T-cell (primary cell): ENCODE measurements around the gene DAP3. TPM values are rescaled to one million over a fixed set of nuclear protein-coding genes. Genes with fewer than 3 reads are reported as not detected.
"Not testable (repeated sequence)": the region's sequence is repeated elsewhere in the genome, so short reads cannot be mapped to it uniquely, and the experiment has no call there.

Experiments used
- ATAC-seq, 4 experiments: fragments of 200-7000 bp in 3 of 4; fragments of 150-1000 bp in 1 of 4; cut with Tn5 transposase; replicated peaks in 1 of 4; 1 replicate in 3 of 4; 2 replicates in 1 of 4; pipeline ENCODE4 v1.10.0; 2021; ENCODE audit warnings: moderate library complexity in 3 of 4, mild to moderate bottlenecking in 2 of 4, moderate number of reproducible peaks in 1 of 4
- CTCF ChIA-PET, 2 donors: fragments of 300-600 bp; sonication (Branson Sonifier 250); formaldehyde crosslinking; loops; one replicate each; lab custom pipeline; 2022; ENCODE audit warnings: antibody characterized with exemption in 2 of 2; lab: Charles Lee
- POLR2A ChIA-PET, 2 donors: fragments of 300-600 bp; sonication (Branson Sonifier 250); formaldehyde crosslinking; loops; one replicate each; lab custom pipeline; 2022; ENCODE audit warnings: antibody characterized with exemption in 2 of 2; lab: Charles Lee
- DNase-seq, 35 experiments: peaks; one replicate each; pipeline versions ENCODE4 v3.0.0 to v3.0.0-alpha.2; 2013 to 2023
- H3K27ac ChIP-seq: one replicate; pipeline ENCODE4 v1.5.1; 2013; ENCODE audit warnings: low read length
- H3K27me3 ChIP-seq, 2 experiments: replicated peaks in 1 of 2; 1 replicate in 1 of 2; 2 replicates in 1 of 2; pipeline versions ENCODE4 v1.6.1 to v1.7.0; 2013; ENCODE audit warnings: low read length in 1 of 2, mixed read lengths in 1 of 2; ENCODE audit not compliant: control insufficient read depth in 2 of 2, insufficient read depth in 2 of 2; ENCODE audit errors: extremely low read depth in 1 of 2
- H3K36me3 ChIP-seq, 2 donors: 1 replicate in 1 of 2; 2 replicates in 1 of 2; pipeline versions ENCODE4 v1.6.1 to v1.7.0; 2013; ENCODE audit warnings: low read length in 1 of 2; ENCODE audit not compliant: control insufficient read depth in 2 of 2, insufficient read depth in 1 of 2; ENCODE audit errors: extremely low read depth in 1 of 2
- H3K4me1 ChIP-seq, 2 experiments: 1 replicate in 1 of 2; 2 replicates in 1 of 2; pipeline versions ENCODE4 v1.6.1 to v1.7.0; 2013; ENCODE audit warnings: low read length in 2 of 2, mixed read lengths in 1 of 2; ENCODE audit not compliant: insufficient read depth in 2 of 2, control insufficient read depth in 1 of 2; ENCODE audit errors: extremely low read depth in 1 of 2
- H3K4me3 ChIP-seq, 2 donors: 1 replicate in 1 of 2; 2 replicates in 1 of 2; pipeline versions ENCODE4 v1.5.1 to v1.7.0; 2013; ENCODE audit warnings: mild to moderate bottlenecking in 2 of 2, low read length in 1 of 2, moderate library complexity in 1 of 2; ENCODE audit not compliant: control insufficient read depth in 1 of 2; ENCODE audit errors: extremely low read depth in 1 of 2
- H3K9me3 ChIP-seq: 2 replicates; pipeline ENCODE4 v1.7.0; 2013
- H3K27ac Mint-ChIP-seq, 2 donors: one replicate each; pipeline ENCODE4 v1.8.0; 2020 to 2021; ENCODE audit warnings: mild to moderate bottlenecking in 2 of 2, mixed read lengths in 2 of 2
- H3K27me3 Mint-ChIP-seq, 2 donors: one replicate each; pipeline ENCODE4 v1.8.0; 2021 to 2022; ENCODE audit warnings: mixed read lengths in 2 of 2
- H3K36me3 Mint-ChIP-seq: one replicate; pipeline ENCODE4 v1.8.0; 2021; ENCODE audit warnings: mixed read lengths
- H3K4me1 Mint-ChIP-seq, 3 donors: one replicate each; pipeline ENCODE4 v1.8.0; 2020 to 2022; ENCODE audit warnings: mixed read lengths in 3 of 3, mild to moderate bottlenecking in 1 of 3
- H3K4me3 Mint-ChIP-seq, 3 donors: one replicate each; pipeline ENCODE4 v1.8.0; 2020 to 2022; ENCODE audit warnings: mild to moderate bottlenecking in 3 of 3, mixed read lengths in 3 of 3, moderate library complexity in 3 of 3
- H3K9me3 Mint-ChIP-seq, 3 donors: one replicate each; pipeline ENCODE4 v1.8.0; 2020 to 2022; ENCODE audit warnings: mixed read lengths in 3 of 3
- WGBS: methylation state at CpG from one replicate; pipeline ENCODE4 v1.1.5; 2013; ENCODE audit warnings: missing lambda C conversion rate; ENCODE audit not compliant: insufficient coverage; 5-methylcytosine and 5-hydroxymethylcytosine counted together
- total RNA-seq, 35 experiments: library from RNA in 6 of 35; stranded (reverse) in 6 of 35; fragments of 120-200 nt in 1 of 35; gene quantifications; one replicate each; pipeline versions ENCODE4 v1.2.1 to v1.2.4 and lab custom pipeline; 2013 to 2026

Gene DAP3
- total RNA-seq, 5 donors from 2014 or later (not counting 1 experiment from before 2014, with no cell fraction given), result 112 to 140 (median 133) TPM

- peaks cover 62 to 66% (median 63%) of the 10 kb centered on the region in 3 donors for H3K4me1 Mint-ChIP-seq
These were observed 9.6 kb downstream of the DAP3 start for GRCh38 chr1:155698382-155699038.

GRCh38 chr1:155699062-155699461, 10.2 kb downstream of the DAP3 start:
- H3K27me3 ChIP-seq, H3K27ac ChIP-seq, POLR2A ChIA-PET, DNase-seq, H3K9me3 Mint-ChIP-seq, H3K36me3 ChIP-seq, H3K4me1 ChIP-seq, H3K27ac Mint-ChIP-seq, H3K4me3 ChIP-seq, ATAC-seq, H3K9me3 ChIP-seq, H3K27me3 Mint-ChIP-seq, H3K4me3 Mint-ChIP-seq: not testable (repeated sequence)
- CTCF ChIA-PET, result interaction anchor here in 1 of 2 donors (0.6 kb wide), 1 partner anchor 16 kb away, joined by 3 read pairs; no protein-coding TSS in a partner anchor
- Mint-ChIP-seq H3K4me1 (peaks cover 60 to 70% (median 62%) of the 10 kb centered on the region in 3 donors), H3K36me3 (peaks cover 15% of the 10 kb centered on the region)
- no CpG with 5 or more reads among the region's 4 CpGs for WGBS

More at GRCh38 chr1:155698382-155699038, 9.6 kb downstream of the DAP3 start:
- H3K9me3 Mint-ChIP-seq, result no peaks in the 10 kb centered on the region
- Histone ChIP-seq H3K4me1 (peaks cover 0 to 8% of the 10 kb centered on the region in 2 experiments), H3K4me3 (no peak overlapping the region), H3K27ac (no peak overlapping the region), H3K27me3 (no peaks in the 10 kb centered on the region), H3K36me3 (no peaks in the 10 kb centered on the region), H3K9me3 (no peaks in the 10 kb centered on the region)
- no peak for DNase-seq
- no peak for ATAC-seq
- H3K4me3 Mint-ChIP-seq, result no peak overlapping the region
- H3K27me3 Mint-ChIP-seq, result no peaks in the 10 kb centered on the region
- ChIA-PET CTCF (no interaction called here), POLR2A (interaction anchor here (0.6 kb wide), 2 partner anchors 242 to 286 kb away, joined by 4 to 11 read pairs; no protein-coding TSS in a partner anchor)
- 97% methylated on average over 8 of the region's 13 CpGs for WGBS
- peaks cover 15% of the 10 kb centered on the region for H3K36me3 Mint-ChIP-seq
- H3K27ac Mint-ChIP-seq, result no peak overlapping the region

GRCh38 chr1:155701675-155702074, 12.8 kb downstream of the DAP3 start:
- H3K4me3 ChIP-seq, CTCF ChIA-PET, H3K27me3 Mint-ChIP-seq, H3K4me1 ChIP-seq, DNase-seq, H3K36me3 ChIP-seq, H3K27me3 ChIP-seq, POLR2A ChIA-PET, H3K27ac Mint-ChIP-seq, ATAC-seq, H3K27ac ChIP-seq, H3K9me3 ChIP-seq, H3K36me3 Mint-ChIP-seq, H3K9me3 Mint-ChIP-seq, H3K4me3 Mint-ChIP-seq: not testable (repeated sequence)
- WGBS, result no CpG with 5 or more reads among the region's 2 CpGs
- peaks cover 49 to 60% (median 51%) of the 10 kb centered on the region in 3 donors for H3K4me1 Mint-ChIP-seq

GRCh38 chr1:155703216-155703615, 14.3 kb downstream of the DAP3 start:
- Mint-ChIP-seq H3K4me3 (no peak overlapping the region), H3K4me1 (peaks cover 41 to 55% (median 48%) of the 10 kb centered on the region in 3 donors), H3K27me3 (no peaks in the 10 kb centered on the region), H3K9me3 (no peaks in the 10 kb centered on the region), H3K36me3 (peaks cover 3% of the 10 kb centered on the region), H3K27ac (no peak overlapping the region)
- DNase-seq (no peak), ATAC-seq (no peak)
- CTCF ChIA-PET, result no interaction called here
- Histone ChIP-seq H3K27ac (no peak overlapping the region), H3K36me3 (no peaks in the 10 kb centered on the region), H3K4me3 (no peak overlapping the region), H3K9me3 (no peaks in the 10 kb centered on the region), H3K4me1 (peaks cover 0 to 3% of the 10 kb centered on the region in 2 experiments), H3K27me3 (no peaks in the 10 kb centered on the region)
- POLR2A ChIA-PET, result no interaction called here
- 90% methylated on average over 3 of the region's 6 CpGs for WGBS

GRCh38 chr1:155704414-155704813, 15.5 kb downstream of the DAP3 start:
- H3K4me3 Mint-ChIP-seq, H3K27me3 ChIP-seq, H3K9me3 Mint-ChIP-seq, H3K36me3 ChIP-seq, H3K27me3 Mint-ChIP-seq, H3K4me1 ChIP-seq, H3K36me3 Mint-ChIP-seq, H3K4me3 ChIP-seq, H3K27ac ChIP-seq, H3K9me3 ChIP-seq, CTCF ChIA-PET, ATAC-seq, POLR2A ChIA-PET, DNase-seq: not testable (repeated sequence)
- Mint-ChIP-seq H3K4me1 (peaks cover 30 to 46% (median 42%) of the 10 kb centered on the region in 3 donors), H3K27ac (peak overlapping the region in 1 of 2 donors; percentile 69)
- no CpG with 5 or more reads among the region's 5 CpGs for WGBS

- no peak overlapping the region for H3K27ac Mint-ChIP-seq
- H3K9me3 Mint-ChIP-seq, result no peaks in the 10 kb centered on the region
- Histone ChIP-seq H3K4me3 (no peak overlapping the region), H3K4me1 (peaks cover 0 to 3% of the 10 kb centered on the region in 2 experiments), H3K27ac (no peak overlapping the region), H3K27me3 (no peaks in the 10 kb centered on the region), H3K9me3 (no peaks in the 10 kb centered on the region), H3K36me3 (peaks cover 0 to 2% of the 10 kb centered on the region in 2 donors)
- DNase-seq, result no peak
- whole genome bisulfite sequencing, result 100% methylated on average over 3 of the region's 5 CpGs
- H3K4me3 Mint-ChIP-seq, result no peak overlapping the region
- CTCF ChIA-PET, result interaction anchor here in 1 of 2 donors (0.6 kb wide), 1 partner anchor 170 kb away, joined by 4 read pairs; no protein-coding TSS in a partner anchor
- peaks cover 2% of the 10 kb centered on the region for H3K36me3 Mint-ChIP-seq
- no peaks in the 10 kb centered on the region for H3K27me3 Mint-ChIP-seq
- POLR2A ChIA-PET, result no interaction called here
- H3K4me1 Mint-ChIP-seq, result peaks cover 28 to 38% (median 36%) of the 10 kb centered on the region in 3 donors
- ATAC-seq, result no peak
These were observed 17.2 kb downstream of the DAP3 start for GRCh38 chr1:155706139-155706538.
